ENCODE results near the gene RARG. TPM values are rescaled to one million over a fixed set of nuclear protein-coding genes. Genes with fewer than 3 reads are reported as not detected.

RARG gene
- total and polyA plus RNA-seq, 11 donors: 6.4 to 22.5 (median 14.4) TPM

GRCh38 chr12:53193985-53194716 lies 37.9 kb downstream of the RARG start:
- Histone ChIP-seq H3K36me3 (peaks cover 0 to 33% (median 5%) of the 10 kb centered on the region in 9 donors), H3K4me1 (peaks cover 0 to 21% (median 9%) of the 10 kb centered on the region in 12 donors), H3K9me3 (no peaks in the 10 kb centered on the region), H3K27ac (no peak overlapping the region), H3K4me3 (no peak overlapping the region), H3K27me3 (no peaks in the 10 kb centered on the region)
- ATAC-seq (no peak), DNase-seq (no peak)
- no peak for TF ChIP-seq POLR2A (IDR thresholded peaks at IDR 0.05)
- no peak for TF ChIP-seq CTCF (IDR thresholded peaks at IDR 0.05)
- WGBS, 4 donors: 71 to 75% (median 73%) methylated on average over 11 of the region's 11 CpGs
- intact Hi-C loops (cut with DNase I): loop anchor here in 4 of 10 donors (2.0 to 5.0 kb wide), 3 partner anchors 37 to 127 kb away; no protein-coding TSS in a partner anchor

- H3K27ac ChIP-seq: no peak overlapping the region
- ATAC-seq (no peak), DNase-seq (no peak)
- intact Hi-C loops (cut with DNase I): loop anchor here in 3 of 10 donors (5.0 kb wide), 2 partner anchors 36 to 126 kb away; no protein-coding TSS in a partner anchor
- H3K36me3 ChIP-seq: peaks cover 0 to 44% (median 16%) of the 10 kb centered on the region in 9 donors
- WGBS, 4 donors: 80 to 92% (median 91%) methylated on average over 8 to 9 of the region's 9 CpGs
- TF ChIP-seq POLR2A (IDR thresholded peaks at IDR 0.05): no peak
- no peak for TF ChIP-seq CTCF (IDR thresholded peaks at IDR 0.05)
- peaks cover 0 to 18% (median 8%) of the 10 kb centered on the region in 12 donors for H3K4me1 ChIP-seq
- no peaks in the 10 kb centered on the region for H3K9me3 ChIP-seq
- no peak overlapping the region for H3K4me3 ChIP-seq
- H3K27me3 ChIP-seq: no peaks in the 10 kb centered on the region
Observed at GRCh38 chr12:53193040-53193439, 39.0 kb downstream of the RARG start.

- Histone ChIP-seq H3K9me3 (no peaks in the 10 kb centered on the region), H3K36me3 (peaks cover 0 to 49% (median 21%) of the 10 kb centered on the region in 9 donors), H3K27ac (no peak overlapping the region), H3K4me1 (peaks cover 0 to 13% (median 4%) of the 10 kb centered on the region in 12 donors), H3K27me3 (no peaks in the 10 kb centered on the region), H3K4me3 (no peak overlapping the region)
- ATAC-seq (no peak), DNase-seq (no peak)
- intact Hi-C loops (cut with DNase I): loop anchor here in 3 of 10 donors (5.0 kb wide), 2 partner anchors 35 to 125 kb away; no protein-coding TSS in a partner anchor
- 89 to 95% (median 91%) methylated on average over 8 to 14 of the region's 14 CpGs for WGBS, 4 donors
- TF ChIP-seq POLR2A (IDR thresholded peaks at IDR 0.05) (no peak), CTCF (IDR thresholded peaks at IDR 0.05) (no peak)
Observed at GRCh38 chr12:53192531-53193021, 39.4 kb downstream of the RARG start.

GRCh38 chr12:53191885-53192530 lies 40.0 kb downstream of the RARG start:
- Histone ChIP-seq H3K27ac (no peak overlapping the region), H3K27me3 (no peaks in the 10 kb centered on the region), H3K4me3 (no peak overlapping the region), H3K9me3 (no peaks in the 10 kb centered on the region), H3K4me1 (peaks cover 0 to 8% (median 2%) of the 10 kb centered on the region in 12 donors), H3K36me3 (peaks cover 0 to 54% (median 27%) of the 10 kb centered on the region in 9 donors)
- TF ChIP-seq CTCF (IDR thresholded peaks at IDR 0.05) (no peak), POLR2A (IDR thresholded peaks at IDR 0.05) (no peak)
- intact Hi-C loops (cut with DNase I): loop anchor here in 4 of 10 donors (2.0 to 5.0 kb wide), 4 partner anchors 33 to 127 kb away; no protein-coding TSS in a partner anchor
- 89 to 97% (median 92%) methylated on average over 10 to 14 of the region's 14 CpGs for WGBS, 4 donors
- ATAC-seq: no peak
- DNase-seq: no peak

Data from heart left ventricle (tissue), 16 donors.